Activated CD4-positive, alpha-beta memory T cell treated with anti-CD3 and anti-CD28 coated beads for 36 hours (primary cell): ENCODE results near the gene MTREX. TPM values are rescaled to one million over a fixed set of nuclear protein-coding genes. Genes with fewer than 3 reads are reported as not detected.
A peak's percentile ranks its signal among the peaks of the same experiment; 100 is the strongest.

ENCODE experiments used
- CTCF ChIA-PET: fragments of 350-600 bp; sonication (Branson Sonifier 250); formaldehyde crosslinking; loops from one replicate; lab custom pipeline; 2021; ENCODE audit warnings: antibody characterized with exemption, inconsistent platforms; lab: Charles Lee
- POLR2A ChIA-PET: fragments of 350-600 bp; sonication (Branson Sonifier 250); formaldehyde crosslinking; loops from one replicate; lab custom pipeline; 2021; ENCODE audit warnings: antibody characterized with exemption; lab: Charles Lee
- DNase-seq: peaks from one replicate; pipeline ENCODE4 v3.0.0-alpha.2; 2020
- H3K27ac Mint-ChIP-seq: one replicate; pipeline ENCODE4 v1.8.0; 2021; ENCODE audit warnings: mixed read lengths
- H3K27me3 Mint-ChIP-seq: one replicate; pipeline ENCODE4 v1.8.0; 2021; ENCODE audit warnings: mixed read lengths
- H3K36me3 Mint-ChIP-seq: one replicate; pipeline ENCODE4 v1.8.0; 2021; ENCODE audit warnings: mixed read lengths
- H3K4me1 Mint-ChIP-seq: one replicate; pipeline ENCODE4 v1.8.0; 2021; ENCODE audit warnings: low read depth, mixed read lengths
- H3K4me3 Mint-ChIP-seq: one replicate; pipeline ENCODE4 v1.8.0; 2021; ENCODE audit warnings: mild to moderate bottlenecking, mixed read lengths
- H3K9me3 Mint-ChIP-seq: one replicate; pipeline ENCODE4 v1.8.0; 2021; ENCODE audit warnings: mixed read lengths
- intact Hi-C: fragments of 100-400 bp; cut with micrococcal nuclease; formaldehyde crosslinking; loops from one replicate; pipeline ENCODE4 v1.15.1; 2023
- total RNA-seq, 2 experiments: library from RNA; stranded (reverse); gene quantifications; one replicate each; pipeline ENCODE4 v1.2.3, GENCODE V29; 2021

MTREX gene
- total RNA-seq, 2 experiments from 2014 or later = 87.4 to 96.6 TPM

DNA sequence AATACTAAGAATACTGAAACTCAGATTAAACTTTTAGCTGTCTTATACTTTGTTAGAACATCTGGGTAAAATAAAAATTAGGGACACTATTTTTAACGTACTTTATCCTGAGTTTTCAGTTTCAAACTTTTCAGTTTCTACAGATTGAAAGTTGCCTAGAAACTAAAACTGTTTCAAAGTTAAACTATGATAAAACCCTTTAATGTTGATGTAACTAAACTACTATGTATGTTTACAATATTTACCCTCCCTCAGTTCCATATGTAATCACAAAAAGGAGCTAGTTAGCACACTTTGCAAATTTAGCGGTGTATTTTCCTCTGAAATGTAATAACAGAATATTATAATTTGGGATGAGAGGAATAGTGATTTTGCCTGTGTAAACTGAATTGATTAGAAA is 105.9 kb downstream of the MTREX start:
- Mint-ChIP-seq H3K36me3 (peaks cover 38% of the 10 kb centered on the region), H3K27me3 (no peaks in the 10 kb centered on the region), H3K4me1 (peaks cover 13% of the 10 kb centered on the region), H3K4me3 (no peak overlapping the region), H3K9me3 (no peaks in the 10 kb centered on the region), H3K27ac (no peak overlapping the region)
- intact Hi-C loops = no loop called here
- POLR2A ChIA-PET = no interaction called here
- CTCF ChIA-PET = interaction anchor here (1.0 to 1.5 kb wide), 2 partner anchors 278 to 523 kb away, joined by 4 to 9 read pairs; no protein-coding TSS in a partner anchor
- DNase-seq = no peak

- no peak for DNase-seq
- ChIA-PET CTCF (interaction anchor here (0.8 to 1.9 kb wide), 3 partner anchors 10 to 277 kb away, joined by 3 to 4 read pairs (median 3); no protein-coding TSS in a partner anchor), POLR2A (no interaction called here)
- Mint-ChIP-seq H3K4me3 (no peak overlapping the region), H3K9me3 (no peaks in the 10 kb centered on the region), H3K36me3 (peaks cover 45% of the 10 kb centered on the region), H3K27me3 (no peaks in the 10 kb centered on the region), H3K27ac (no peak overlapping the region), H3K4me1 (peaks cover 22% of the 10 kb centered on the region)
- intact Hi-C loops = no loop called here
Observed at GRCh38 chr5:55415071-55415470, 107.3 kb downstream of the MTREX start.

DNA sequence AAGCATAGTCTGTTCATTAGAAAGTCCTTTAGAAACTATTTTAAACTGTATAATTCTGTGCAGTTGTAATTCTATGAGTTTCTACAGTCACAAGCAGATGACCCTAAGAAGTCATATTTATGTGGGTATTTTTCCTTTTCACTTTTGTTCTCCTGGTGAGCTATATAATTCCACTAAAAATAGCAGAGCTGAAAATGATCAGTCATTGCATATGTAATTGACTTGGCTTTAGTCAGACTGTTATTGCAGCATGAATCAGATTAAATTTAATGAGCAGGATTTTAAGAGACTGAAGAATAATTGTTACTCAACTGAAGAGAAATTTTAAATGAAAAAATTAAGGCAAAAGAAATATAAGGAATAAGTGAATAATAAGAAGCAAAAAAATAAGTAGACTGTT is 108.5 kb downstream of the MTREX start:
- DNase-seq = no peak
- POLR2A ChIA-PET = no interaction called here
- no peaks in the 10 kb centered on the region for H3K27me3 Mint-ChIP-seq
- peaks cover 44% of the 10 kb centered on the region for H3K36me3 Mint-ChIP-seq
- H3K27ac Mint-ChIP-seq = no peak overlapping the region
- intact Hi-C loops = no loop called here
- peaks cover 31% of the 10 kb centered on the region for H3K4me1 Mint-ChIP-seq
- no peak overlapping the region for H3K4me3 Mint-ChIP-seq
- H3K9me3 Mint-ChIP-seq = no peaks in the 10 kb centered on the region
- CTCF ChIA-PET = interaction anchor here (1.9 kb wide), 1 partner anchor 276 kb away, joined by 4 read pairs; no protein-coding TSS in a partner anchor

- Mint-ChIP-seq H3K36me3 (peaks cover 55% of the 10 kb centered on the region), H3K9me3 (no peaks in the 10 kb centered on the region), H3K27ac (no peak overlapping the region), H3K27me3 (no peaks in the 10 kb centered on the region), H3K4me3 (no peak overlapping the region), H3K4me1 (peaks cover 39% of the 10 kb centered on the region)
- POLR2A ChIA-PET = no interaction called here
- DNase-seq = no peak
- CTCF ChIA-PET = interaction anchor here (0.6 to 1.8 kb wide), 2 partner anchors 56 to 272 kb away, joined by 3 to 5 read pairs; no protein-coding TSS in a partner anchor
- intact Hi-C loops = no loop called here
Observed at GRCh38 chr5:55418994-55419968, 111.5 kb downstream of the MTREX start.

- Mint-ChIP-seq H3K4me1 (peaks cover 34% of the 10 kb centered on the region), H3K27ac (peak overlapping the region; percentile 15), H3K4me3 (no peak overlapping the region), H3K9me3 (no peaks in the 10 kb centered on the region), H3K27me3 (no peaks in the 10 kb centered on the region), H3K36me3 (peaks cover 60% of the 10 kb centered on the region)
- intact Hi-C loops = loop anchor here (1.0 to 5.0 kb wide), 7 partner anchors 19 to 384 kb away; partner anchors contain the start of gene PLPP1
- ChIA-PET POLR2A (interaction anchor here (0.6 to 0.7 kb wide), 2 partner anchors 13 to 288 kb away, joined by 3 read pairs; no protein-coding TSS in a partner anchor), CTCF (interaction anchor here (1.8 kb wide), 1 partner anchor 270 kb away, joined by 5 read pairs; no protein-coding TSS in a partner anchor)
- peak; percentile 37 for DNase-seq
Observed at GRCh38 chr5:55421074-55421529, 113.3 kb downstream of the MTREX start.

DNA sequence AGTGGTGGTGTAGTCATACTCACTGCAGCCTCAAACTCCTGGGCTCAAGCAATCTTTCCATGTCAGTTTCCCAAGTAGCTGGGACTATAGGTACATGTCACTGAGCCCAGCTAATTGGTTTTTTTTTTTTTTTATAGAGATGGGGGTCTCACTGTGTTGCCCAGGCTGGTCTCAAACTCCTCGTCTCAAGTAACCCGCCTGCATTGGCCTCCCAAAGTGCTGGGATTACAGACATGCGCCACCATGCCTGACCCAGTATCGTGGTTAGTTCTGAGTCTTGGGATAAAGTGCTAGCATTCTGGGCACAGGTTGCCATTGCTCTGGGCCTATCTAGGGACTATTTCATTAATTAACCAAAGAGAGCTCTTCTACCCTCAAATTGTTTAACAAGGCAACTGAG is 118.7 kb downstream of the MTREX start:
- peaks cover 21% of the 10 kb centered on the region for H3K9me3 Mint-ChIP-seq

GRCh38 chr5:55427157-55427556 is 119.4 kb downstream of the MTREX start:
- Mint-ChIP-seq H3K4me1 (peaks cover 10% of the 10 kb centered on the region), H3K27ac (no peak overlapping the region), H3K4me3 (no peak overlapping the region), H3K9me3 (peaks cover 28% of the 10 kb centered on the region), H3K27me3 (no peaks in the 10 kb centered on the region), H3K36me3 (peaks cover 80% of the 10 kb centered on the region)
- CTCF ChIA-PET = no interaction called here
- DNase-seq = no peak
- intact Hi-C loops = no loop called here
- POLR2A ChIA-PET = no interaction called here

More for the DNA sequence above, 118.7 kb downstream of the MTREX start:
- DNase-seq = no peak
- Mint-ChIP-seq H3K4me3 (no peak overlapping the region), H3K36me3 (peaks cover 80% of the 10 kb centered on the region), H3K4me1 (peaks cover 16% of the 10 kb centered on the region), H3K27me3 (no peaks in the 10 kb centered on the region), H3K27ac (no peak overlapping the region)
- ChIA-PET CTCF (no interaction called here), POLR2A (no interaction called here)
- intact Hi-C loops = no loop called here

GRCh38 chr5:55429221-55429612 is 121.4 kb downstream of the MTREX start:
- intact Hi-C loops = no loop called here
- CTCF ChIA-PET = no interaction called here
- H3K9me3 Mint-ChIP-seq = peaks cover 39% of the 10 kb centered on the region

GRCh38 chr5:55429613-55430253 is 121.9 kb downstream of the MTREX start:
- CTCF ChIA-PET = no interaction called here
- intact Hi-C loops = no loop called here
- peaks cover 5% of the 10 kb centered on the region for H3K4me1 Mint-ChIP-seq

More at GRCh38 chr5:55429221-55429612, 121.4 kb downstream of the MTREX start:
- Mint-ChIP-seq H3K4me1 (peaks cover 5% of the 10 kb centered on the region), H3K27ac (no peak overlapping the region), H3K36me3 (peaks cover 74% of the 10 kb centered on the region), H3K27me3 (no peaks in the 10 kb centered on the region), H3K4me3 (no peak overlapping the region)
- POLR2A ChIA-PET = no interaction called here
- DNase-seq = no peak

DNA sequence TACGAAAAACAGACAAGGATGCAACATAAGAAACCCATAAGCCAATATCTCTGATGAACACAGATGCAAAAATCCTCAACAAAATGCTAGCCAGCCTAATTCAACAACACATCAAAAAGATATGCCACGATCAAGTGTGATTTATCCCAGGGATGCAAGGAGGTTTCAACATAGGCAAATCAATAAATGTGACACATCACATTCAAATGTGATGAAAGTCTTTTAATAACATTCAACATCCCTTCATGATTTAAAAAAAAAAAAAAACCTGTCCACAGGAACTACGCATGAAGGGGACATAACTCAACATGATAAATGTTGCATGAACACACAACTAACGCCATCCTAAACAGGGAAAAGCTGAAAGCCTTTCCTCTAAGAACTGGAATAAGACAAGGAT is 124.8 kb downstream of the MTREX start:
- no peak overlapping the region for H3K27ac Mint-ChIP-seq
- no peak for DNase-seq
- no peaks in the 10 kb centered on the region for H3K27me3 Mint-ChIP-seq
- ChIA-PET CTCF (no interaction called here), POLR2A (no interaction called here)
- intact Hi-C loops = no loop called here
- H3K36me3 Mint-ChIP-seq = peaks cover 72% of the 10 kb centered on the region
- H3K9me3 Mint-ChIP-seq = peaks cover 61% of the 10 kb centered on the region
- no peak overlapping the region for H3K4me3 Mint-ChIP-seq
- H3K4me1 Mint-ChIP-seq = peaks cover 2% of the 10 kb centered on the region

More at GRCh38 chr5:55429613-55430253, 121.9 kb downstream of the MTREX start:
- Mint-ChIP-seq H3K4me3 (no peak overlapping the region), H3K9me3 (peaks cover 44% of the 10 kb centered on the region), H3K27me3 (no peaks in the 10 kb centered on the region), H3K36me3 (peaks cover 72% of the 10 kb centered on the region), H3K27ac (no peak overlapping the region)
- DNase-seq = no peak
- POLR2A ChIA-PET = no interaction called here

- Mint-ChIP-seq H3K4me3 (no peak overlapping the region), H3K36me3 (peaks cover 26% of the 10 kb centered on the region), H3K27ac (no peak overlapping the region), H3K4me1 (peaks cover 42% of the 10 kb centered on the region), H3K27me3 (no peaks in the 10 kb centered on the region), H3K9me3 (peaks cover 31% of the 10 kb centered on the region)
- DNase-seq = no peak
- POLR2A ChIA-PET = no interaction called here
- CTCF ChIA-PET = no interaction called here
- intact Hi-C loops = no loop called here
Observed at GRCh38 chr5:55437452-55437851, 129.7 kb downstream of the MTREX start.

GRCh38 chr5:55437859-55438206 is 130.0 kb downstream of the MTREX start:
- DNase-seq = no peak
- Mint-ChIP-seq H3K4me3 (no peak overlapping the region), H3K4me1 (peaks cover 44% of the 10 kb centered on the region), H3K27me3 (no peaks in the 10 kb centered on the region), H3K27ac (no peak overlapping the region), H3K9me3 (peaks cover 27% of the 10 kb centered on the region), H3K36me3 (peaks cover 23% of the 10 kb centered on the region)
- ChIA-PET CTCF (no interaction called here), POLR2A (no interaction called here)
- intact Hi-C loops = no loop called here
